SHP77 (cell line): ENCODE results near the gene TTC29.
"Not testable (repeated sequence)": the region's sequence is repeated elsewhere in the genome, so short reads cannot be mapped to it uniquely, and the experiment has no call there.

ENCODE experiments used
- DNase-seq, 2 experiments: peaks; one replicate each; lab custom pipeline; 2025; lab: John Stamatoyannopoulos, UW

Gene TTC29

DNA sequence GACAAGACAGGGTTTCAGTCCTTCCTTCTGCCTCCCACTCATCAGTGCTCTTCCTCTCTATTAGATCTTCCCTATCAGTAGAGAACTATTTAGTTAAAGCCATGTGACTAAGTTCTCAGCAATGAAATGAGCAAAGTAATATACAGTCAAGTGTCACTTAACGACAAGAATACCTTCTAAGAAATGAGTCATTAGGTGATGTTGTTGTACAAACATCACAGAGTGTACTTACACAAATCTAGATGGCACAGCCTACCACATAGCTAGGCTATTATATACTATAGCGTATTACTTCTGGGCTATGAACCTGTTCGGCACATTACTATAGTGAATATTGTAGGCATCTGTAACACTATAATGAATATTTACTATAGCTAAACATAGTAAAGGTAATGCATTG lies 235.7 kb downstream of the TTC29 start:
- no peak for DNase-seq

DNA sequence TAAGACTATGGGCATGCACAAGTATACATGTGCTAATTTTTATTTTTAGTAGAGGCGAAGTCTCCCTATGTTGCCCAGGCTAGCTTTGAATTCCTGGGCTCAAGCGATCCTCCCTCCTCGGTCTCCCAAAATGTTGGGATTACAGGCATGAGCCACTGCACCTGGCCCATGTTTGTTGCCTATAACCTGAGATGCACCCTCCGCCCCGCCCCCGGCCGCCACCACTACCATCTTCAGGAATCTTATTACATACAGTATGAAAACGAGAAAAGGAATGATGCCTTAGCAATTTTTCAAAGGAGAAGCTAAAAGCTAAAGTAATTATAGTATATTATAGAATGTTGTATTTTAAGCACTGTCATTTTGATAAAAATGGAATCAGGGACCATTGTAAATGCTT lies 245.8 kb downstream of the TTC29 start:
- DNase-seq = no peak

DNA sequence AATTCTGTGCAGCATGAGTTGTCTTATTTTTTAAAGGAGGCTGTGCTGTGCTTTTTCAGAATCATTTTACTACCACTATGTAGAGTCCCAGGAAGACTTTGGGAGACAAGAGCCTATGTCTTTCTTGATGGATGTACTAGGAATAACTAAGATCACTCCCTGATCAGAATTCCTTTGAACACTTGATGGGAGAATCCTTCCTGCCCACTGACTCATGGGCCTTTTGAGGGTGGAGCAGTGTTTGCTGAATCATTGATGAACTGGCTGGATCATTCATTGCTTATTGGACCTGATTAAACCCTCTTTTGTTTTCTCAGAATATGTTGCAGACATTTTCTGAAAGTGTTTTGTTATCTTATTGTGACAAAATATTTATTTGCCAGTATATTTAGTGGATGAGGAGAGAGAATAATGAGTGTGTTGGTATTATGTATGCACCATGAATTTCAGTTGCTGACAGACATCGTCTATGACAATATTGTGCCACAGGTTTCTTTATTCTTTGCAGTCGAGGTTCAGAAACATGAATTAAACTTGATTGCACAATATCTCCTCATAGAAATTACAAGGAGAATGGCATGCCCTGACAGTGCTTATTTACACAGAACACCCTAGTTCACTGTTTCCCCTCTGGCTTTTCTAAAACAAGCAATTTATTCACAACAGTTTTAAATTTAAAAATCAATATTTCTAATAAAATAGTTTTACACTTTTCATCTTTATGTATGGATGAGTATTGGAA lies 270.7 kb downstream of the TTC29 start:
- DNase-seq = no peak

DNA sequence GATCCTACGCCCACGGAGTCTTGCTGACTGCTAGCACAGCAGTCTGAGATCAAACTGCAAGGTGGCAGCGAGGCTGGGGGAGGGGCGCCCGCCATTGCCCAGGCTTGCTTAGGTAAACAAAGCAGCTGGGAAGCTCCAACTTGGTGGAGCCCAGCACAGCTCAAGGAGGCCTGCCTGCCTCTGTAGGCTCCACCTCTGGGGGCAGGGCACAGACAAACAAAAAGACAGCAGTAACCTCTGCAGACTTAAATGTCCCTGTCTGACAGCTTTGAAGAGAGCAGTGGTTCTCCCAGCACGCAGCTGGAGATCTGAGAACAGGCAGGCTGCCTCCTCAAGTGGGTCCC lies 281.7 kb downstream of the TTC29 start:
- DNase-seq = not testable (repeated sequence)

DNA sequence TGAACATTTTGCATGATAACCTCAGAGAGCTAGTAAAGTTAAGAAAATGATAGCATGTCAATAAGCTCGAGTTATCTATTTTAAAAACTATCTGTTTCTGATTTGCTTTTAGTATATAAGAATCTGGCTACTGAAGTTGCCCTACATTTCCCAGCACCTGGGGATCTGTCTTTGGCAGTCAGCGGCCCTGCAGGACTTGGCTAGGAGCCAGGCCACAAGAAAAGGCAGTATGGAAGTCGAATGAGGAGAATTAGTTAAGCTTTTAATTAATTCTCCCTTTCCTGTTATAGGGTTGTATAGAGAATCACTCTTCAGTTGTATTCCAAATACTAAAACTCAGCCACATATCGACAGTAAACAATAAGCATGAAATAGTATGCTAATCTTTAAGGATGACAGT lies 284.3 kb downstream of the TTC29 start:
- DNase-seq = no peak
